ENCODE measurements around the gene TMEM175. TPM values are rescaled to one million over a fixed set of nuclear protein-coding genes. Genes with fewer than 3 reads are reported as not detected.

Gene TMEM175
- total RNA-seq, 1 experiment from 2014 or later, result 20.2 TPM

GRCh38 chr4:1000686-1001260 lies 68.5 kb downstream of the TMEM175 start:
- Histone ChIP-seq H3K4me3 (no peak overlapping the region), H3K36me3 (ENCODE audit: low read depth) (no peaks in the 10 kb centered on the region), H3F3A (ENCODE audit: insufficient read depth, low read depth) (peaks cover 2% of the 10 kb centered on the region; the same call in 1 of the 2 replicates), H4K20me1 (ENCODE audit: insufficient read depth) (peaks cover 7% of the 10 kb centered on the region; the same call in 1 of the 2 replicates), H3K4me2 (no peak overlapping the region), H3K4me1 (replicated peaks; ENCODE audit: insufficient read depth) (no peaks in the 10 kb centered on the region), H3K9me3 (ENCODE audit: insufficient read depth, low read depth) (no peaks in the 10 kb centered on the region), H3K27me3 (ENCODE audit: insufficient read depth, low read depth) (peaks cover 11% of the 10 kb centered on the region), H3K9me2 (ENCODE audit: insufficient read depth) (no peaks in the 10 kb centered on the region), H3K27ac (no peak overlapping the region), H3K79me2 (ENCODE audit: low read depth) (no peaks in the 10 kb centered on the region), H2AFZ (no peak overlapping the region)
- no peak for TF ChIP-seq EZH2 (IDR thresholded peaks at IDR 0.05; ENCODE audit: low read depth)
- no peak for TF ChIP-seq CTCF (conservative IDR thresholded peaks at IDR 0.05)
- no peak for DNase-seq
- intact Hi-C loops (cut with micrococcal nuclease; ENCODE audit: unreplicated experiment), result no loop called here
- ChIA-PET CTCF (no interaction called here), POLR2A (ENCODE audit: unreplicated experiment) (no interaction called here)
- no TSS peak for BruUV-seq (replicated peaks)

- CTCF ChIA-PET, result interaction anchor here (0.7 kb wide), 1 partner anchor 290 kb away, joined by 3 read pairs; no protein-coding TSS in a partner anchor
- Histone ChIP-seq H3K9me3 (ENCODE audit: insufficient read depth, low read depth) (no peaks in the 10 kb centered on the region), H3K4me2 (no peak overlapping the region), H3F3A (ENCODE audit: insufficient read depth, low read depth) (peaks cover 7% of the 10 kb centered on the region; the same call in 1 of the 2 replicates), H3K27ac (no peak overlapping the region), H3K27me3 (ENCODE audit: insufficient read depth, low read depth) (peaks cover 11% of the 10 kb centered on the region), H3K4me3 (no peak overlapping the region), H2AFZ (no peak overlapping the region), H3K4me1 (replicated peaks; ENCODE audit: insufficient read depth) (no peaks in the 10 kb centered on the region), H3K79me2 (ENCODE audit: low read depth) (no peaks in the 10 kb centered on the region), H4K20me1 (ENCODE audit: insufficient read depth) (peaks cover 7% of the 10 kb centered on the region; the same call in 1 of the 2 replicates), H3K9me2 (ENCODE audit: insufficient read depth) (no peaks in the 10 kb centered on the region), H3K36me3 (ENCODE audit: low read depth) (no peaks in the 10 kb centered on the region)
- TF ChIP-seq CTCF (conservative IDR thresholded peaks at IDR 0.05) (no peak), EZH2 (IDR thresholded peaks at IDR 0.05; ENCODE audit: low read depth) (no peak)
- POLR2A ChIA-PET (ENCODE audit: unreplicated experiment), result interaction anchor here (0.6 kb wide), 1 partner anchor 40 kb away, joined by 8 read pairs; no protein-coding TSS in a partner anchor
- BruUV-seq (replicated peaks), result no TSS peak
- DNase-seq, result no peak
- intact Hi-C loops (cut with micrococcal nuclease; ENCODE audit: unreplicated experiment), result no loop called here
Observed at GRCh38 chr4:1001561-1002130, 69.4 kb downstream of the TMEM175 start.

- Histone ChIP-seq H3K4me3 (no peak overlapping the region), H2AFZ (no peak overlapping the region), H3K27ac (no peak overlapping the region), H3F3A (ENCODE audit: insufficient read depth, low read depth) (peaks cover 11% of the 10 kb centered on the region; the same call in 1 of the 2 replicates), H3K79me2 (ENCODE audit: low read depth) (no peaks in the 10 kb centered on the region), H3K27me3 (ENCODE audit: insufficient read depth, low read depth) (peaks cover 11% of the 10 kb centered on the region), H3K36me3 (ENCODE audit: low read depth) (no peaks in the 10 kb centered on the region), H4K20me1 (ENCODE audit: insufficient read depth) (peaks cover 7% of the 10 kb centered on the region; the same call in 1 of the 2 replicates), H3K9me3 (ENCODE audit: insufficient read depth, low read depth) (no peaks in the 10 kb centered on the region), H3K4me1 (replicated peaks; ENCODE audit: insufficient read depth) (no peaks in the 10 kb centered on the region), H3K4me2 (no peak overlapping the region), H3K9me2 (ENCODE audit: insufficient read depth) (no peaks in the 10 kb centered on the region)
- DNase-seq, result no peak
- BruUV-seq (replicated peaks), result no TSS peak
- TF ChIP-seq EZH2 (IDR thresholded peaks at IDR 0.05; ENCODE audit: low read depth) (no peak), CTCF (conservative IDR thresholded peaks at IDR 0.05) (no peak)
- CTCF ChIA-PET, result interaction anchor here (0.7 kb wide), 1 partner anchor 290 kb away, joined by 3 read pairs; no protein-coding TSS in a partner anchor
- intact Hi-C loops (cut with micrococcal nuclease; ENCODE audit: unreplicated experiment), result no loop called here
- POLR2A ChIA-PET (ENCODE audit: unreplicated experiment), result no interaction called here
Observed at GRCh38 chr4:1002131-1002630, 69.9 kb downstream of the TMEM175 start.
